ENCODE data around the gene KRT26. TPM values are rescaled to one million over a fixed set of nuclear protein-coding genes. Genes with fewer than 3 reads are reported as not detected.

Gene KRT26
- total and polyA plus RNA-seq, 2 donors from 2014 or later = not detected

GRCh38 chr17:40813804-40814203, 41.8 kb upstream of the KRT26 start:
- no peak for DNase-seq

GRCh38 chr17:40812639-40813038, 40.6 kb upstream of the KRT26 start:
- Histone ChIP-seq H3K4me1 (ENCODE audit: control insufficient read depth in 2 of 3, insufficient read depth in 2 of 3, low read depth in 1 of 3, low read length in 3 of 3) (no peaks in the 10 kb centered on the region), H3K36me3 (ENCODE audit: control insufficient read depth in 2 of 3, insufficient read depth in 3 of 3, low read length in 3 of 3) (peaks cover 0 to 2% (median 0%) of the 10 kb centered on the region in 3 donors), H3K27ac (ENCODE audit: low read depth in 2 of 2, low read length in 2 of 2) (no peak overlapping the region), H3K4me3 (ENCODE audit: low read length in 3 of 3) (no peak overlapping the region), H3K27me3 (ENCODE audit: control insufficient read depth, insufficient read depth, low read length) (peaks cover 19% of the 10 kb centered on the region), H3K9ac (ENCODE audit: low read length in 3 of 3) (no peak overlapping the region), H3K9me3 (ENCODE audit: control insufficient read depth in 2 of 3, insufficient read depth in 1 of 3, low read length in 3 of 3) (no peaks in the 10 kb centered on the region)
- TF ChIP-seq CTCF (IDR thresholded peaks at IDR 0.05; ENCODE audit: borderline replicate concordance, extremely low read depth, insufficient read depth) = no peak
- intact Hi-C loops (cut with DNase I) = no loop called here
- FAIRE-seq (no peak), DNase-seq (no peak)

More at GRCh38 chr17:40813804-40814203, 41.8 kb upstream of the KRT26 start:
- no peak overlapping the region for H3K27ac ChIP-seq (ENCODE audit: low read depth in 2 of 2, low read length in 2 of 2)
- no peaks in the 10 kb centered on the region for H3K9me3 ChIP-seq (ENCODE audit: control insufficient read depth in 2 of 3, insufficient read depth in 1 of 3, low read length in 3 of 3)
- intact Hi-C loops (cut with DNase I) = no loop called here
- no peak overlapping the region for H3K9ac ChIP-seq (ENCODE audit: low read length in 3 of 3)
- no peak for TF ChIP-seq CTCF (IDR thresholded peaks at IDR 0.05; ENCODE audit: borderline replicate concordance, extremely low read depth, insufficient read depth)
- peaks cover 0 to 2% (median 0%) of the 10 kb centered on the region in 3 donors for H3K36me3 ChIP-seq (ENCODE audit: control insufficient read depth in 2 of 3, insufficient read depth in 3 of 3, low read length in 3 of 3)
- H3K4me1 ChIP-seq (ENCODE audit: control insufficient read depth in 2 of 3, insufficient read depth in 2 of 3, low read depth in 1 of 3, low read length in 3 of 3) = no peaks in the 10 kb centered on the region
- FAIRE-seq = no peak
- no peak overlapping the region for H3K4me3 ChIP-seq (ENCODE audit: low read length in 3 of 3)
- peaks cover 19% of the 10 kb centered on the region for H3K27me3 ChIP-seq (ENCODE audit: control insufficient read depth, insufficient read depth, low read length)

GRCh38 chr17:40810494-40810893, 38.5 kb upstream of the KRT26 start:
- DNase-seq (no peak), FAIRE-seq (no peak)
- Histone ChIP-seq H3K4me1 (ENCODE audit: control insufficient read depth in 2 of 3, insufficient read depth in 2 of 3, low read depth in 1 of 3, low read length in 3 of 3) (no peaks in the 10 kb centered on the region), H3K9ac (ENCODE audit: low read length in 3 of 3) (no peak overlapping the region), H3K27me3 (ENCODE audit: control insufficient read depth, insufficient read depth, low read length) (peaks cover 22% of the 10 kb centered on the region), H3K27ac (ENCODE audit: low read depth in 2 of 2, low read length in 2 of 2) (no peak overlapping the region), H3K9me3 (ENCODE audit: control insufficient read depth in 2 of 3, insufficient read depth in 1 of 3, low read length in 3 of 3) (no peaks in the 10 kb centered on the region), H3K4me3 (ENCODE audit: low read length in 3 of 3) (no peak overlapping the region), H3K36me3 (ENCODE audit: control insufficient read depth in 2 of 3, insufficient read depth in 3 of 3, low read length in 3 of 3) (no peaks in the 10 kb centered on the region)
- no peak for TF ChIP-seq CTCF (IDR thresholded peaks at IDR 0.05; ENCODE audit: borderline replicate concordance, extremely low read depth, insufficient read depth)
- intact Hi-C loops (cut with DNase I) = no loop called here

All from kidney (tissue), 14 donors.